GM06990 (cell line): Measurements from ENCODE around the gene SPC24.
"Not testable (repeated sequence)": the region's sequence is repeated elsewhere in the genome, so short reads cannot be mapped to it uniquely, and the experiment has no call there.

Experiments used
- DNase-seq: peaks from one replicate; pipeline ENCODE4 v3.0.0-alpha.2; 2011; ENCODE audit not compliant: insufficient read length; ENCODE audit errors: extremely low read depth
- H3K27me3 ChIP-seq: replicated peaks from 2 replicates; pipeline ENCODE4 v1.6.0; 2011; ENCODE audit warnings: low read length; ENCODE audit not compliant: control insufficient read depth, insufficient read depth
- H3K36me3 ChIP-seq: 2 replicates; pipeline ENCODE4 v1.5.1; 2011; ENCODE audit warnings: low read length; ENCODE audit not compliant: control insufficient read depth, insufficient read depth
- H3K4me3 ChIP-seq: replicated peaks from 2 replicates; pipeline ENCODE4 v1.5.1; 2011; ENCODE audit warnings: low read depth, mild to moderate bottlenecking, control low read depth, low read length
- TF ChIP-seq, protein P1 (sequence below): IDR thresholded peaks from 2 replicates; pipeline ENCODE4 v1.5.1; 2011; ENCODE audit warnings: low read length, control low read depth, mild to moderate bottlenecking, inconsistent platforms; ENCODE audit not compliant: insufficient read depth, poor library complexity, severe bottlenecking

The SPC24 gene

DNA sequence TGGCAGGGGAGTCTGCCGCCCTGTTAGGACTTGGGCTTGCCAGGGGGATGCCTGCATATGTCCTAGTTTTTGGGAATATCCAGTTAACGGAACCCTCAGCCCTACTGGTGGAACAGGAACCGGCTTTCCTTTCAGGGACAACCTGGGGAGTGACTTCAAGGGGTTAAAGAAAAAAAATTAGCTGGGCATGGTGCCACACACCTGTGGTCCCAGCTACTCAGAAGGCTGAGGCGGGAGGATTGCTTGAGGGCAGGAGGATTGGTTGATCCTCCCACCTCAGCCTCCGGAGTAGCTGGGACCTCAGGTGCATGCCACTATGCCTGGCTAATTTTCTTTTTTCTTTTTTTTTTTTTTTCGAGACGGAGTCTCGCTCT lies 43.8 kb downstream of the SPC24 start:
- TF ChIP-seq, protein P1, sequence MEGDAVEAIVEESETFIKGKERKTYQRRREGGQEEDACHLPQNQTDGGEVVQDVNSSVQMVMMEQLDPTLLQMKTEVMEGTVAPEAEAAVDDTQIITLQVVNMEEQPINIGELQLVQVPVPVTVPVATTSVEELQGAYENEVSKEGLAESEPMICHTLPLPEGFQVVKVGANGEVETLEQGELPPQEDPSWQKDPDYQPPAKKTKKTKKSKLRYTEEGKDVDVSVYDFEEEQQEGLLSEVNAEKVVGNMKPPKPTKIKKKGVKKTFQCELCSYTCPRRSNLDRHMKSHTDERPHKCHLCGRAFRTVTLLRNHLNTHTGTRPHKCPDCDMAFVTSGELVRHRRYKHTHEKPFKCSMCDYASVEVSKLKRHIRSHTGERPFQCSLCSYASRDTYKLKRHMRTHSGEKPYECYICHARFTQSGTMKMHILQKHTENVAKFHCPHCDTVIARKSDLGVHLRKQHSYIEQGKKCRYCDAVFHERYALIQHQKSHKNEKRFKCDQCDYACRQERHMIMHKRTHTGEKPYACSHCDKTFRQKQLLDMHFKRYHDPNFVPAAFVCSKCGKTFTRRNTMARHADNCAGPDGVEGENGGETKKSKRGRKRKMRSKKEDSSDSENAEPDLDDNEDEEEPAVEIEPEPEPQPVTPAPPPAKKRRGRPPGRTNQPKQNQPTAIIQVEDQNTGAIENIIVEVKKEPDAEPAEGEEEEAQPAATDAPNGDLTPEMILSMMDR, result no peak
- no peak for DNase-seq
- Histone ChIP-seq H3K27me3 (no peaks in the 10 kb centered on the region), H3K4me3 (no peak overlapping the region), H3K36me3 (peaks cover 43% of the 10 kb centered on the region)

DNA sequence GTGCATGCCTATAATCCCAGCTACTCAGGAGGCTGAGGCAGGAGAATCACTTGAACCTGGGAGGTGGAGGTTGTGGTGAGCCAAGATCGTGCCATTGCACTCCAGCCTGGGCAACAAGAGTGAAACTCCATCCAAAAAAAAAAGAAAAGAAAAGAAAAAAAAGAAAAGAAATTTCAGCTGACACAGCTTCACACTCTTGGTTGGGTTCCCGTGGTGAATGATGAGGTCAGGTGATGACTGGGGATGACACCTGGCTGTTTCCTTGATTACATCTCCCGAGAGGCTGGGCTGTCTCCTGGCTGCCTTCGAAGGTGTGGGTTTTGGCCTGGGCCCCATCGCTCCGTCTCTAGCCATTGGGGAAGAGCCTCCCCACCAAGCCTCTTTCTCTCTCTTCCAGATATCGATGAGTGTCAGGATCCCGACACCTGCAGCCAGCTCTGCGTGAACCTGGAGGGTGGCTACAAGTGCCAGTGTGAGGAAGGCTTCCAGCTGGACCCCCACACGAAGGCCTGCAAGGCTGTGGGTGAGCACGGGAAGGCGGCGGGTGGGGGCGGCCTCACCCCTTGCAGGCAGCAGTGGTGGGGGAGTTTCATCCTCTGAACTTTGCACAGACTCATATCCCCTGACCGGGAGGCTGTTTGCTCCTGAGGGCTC lies 44.3 kb downstream of the SPC24 start:
- Histone ChIP-seq H3K27me3 (no peaks in the 10 kb centered on the region), H3K4me3 (no peak overlapping the region), H3K36me3 (peaks cover 43% of the 10 kb centered on the region)
- TF ChIP-seq, protein P1, result no peak
- DNase-seq, result no peak

DNA sequence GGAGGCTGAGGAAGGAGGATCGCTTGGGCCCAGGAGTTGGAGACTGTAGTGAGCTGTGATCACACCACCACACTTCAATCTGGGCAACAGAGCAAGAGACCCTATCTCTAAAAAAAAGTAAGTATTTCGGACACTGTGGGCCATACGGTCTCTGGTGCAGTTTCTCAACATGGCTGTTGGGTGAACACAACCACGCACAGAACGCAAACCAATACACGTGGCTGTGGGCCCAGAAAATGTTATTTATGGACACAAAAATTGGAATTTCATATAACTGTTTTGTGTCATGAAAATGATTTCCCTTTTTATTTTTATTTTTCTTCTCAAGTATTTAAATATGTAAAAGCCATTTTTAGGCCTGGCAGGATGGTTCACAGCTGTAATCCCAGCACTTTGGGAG lies 46.8 kb downstream of the SPC24 start:
- no peaks in the 10 kb centered on the region for H3K27me3 ChIP-seq
- peaks cover 47% of the 10 kb centered on the region for H3K36me3 ChIP-seq
- no peak overlapping the region for H3K4me3 ChIP-seq
- TF ChIP-seq, protein P1, result no peak
- DNase-seq, result no peak

DNA sequence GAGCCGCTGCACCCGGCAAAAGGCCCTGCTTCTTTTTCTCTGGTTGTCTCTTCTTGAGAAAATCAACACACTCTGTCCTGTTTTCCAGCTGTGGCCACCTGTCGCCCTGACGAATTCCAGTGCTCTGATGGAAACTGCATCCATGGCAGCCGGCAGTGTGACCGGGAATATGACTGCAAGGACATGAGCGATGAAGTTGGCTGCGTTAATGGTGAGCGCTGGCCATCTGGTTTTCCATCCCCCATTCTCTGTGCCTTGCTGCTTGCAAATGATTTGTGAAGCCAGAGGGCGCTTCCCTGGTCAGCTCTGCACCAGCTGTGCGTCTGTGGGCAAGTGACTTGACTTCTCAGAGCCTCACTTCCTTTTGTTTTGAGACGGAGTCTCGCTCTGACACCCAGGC lies 49.1 kb downstream of the SPC24 start:
- DNase-seq, result no peak
- H3K36me3 ChIP-seq, result peaks cover 43% of the 10 kb centered on the region

DNA sequence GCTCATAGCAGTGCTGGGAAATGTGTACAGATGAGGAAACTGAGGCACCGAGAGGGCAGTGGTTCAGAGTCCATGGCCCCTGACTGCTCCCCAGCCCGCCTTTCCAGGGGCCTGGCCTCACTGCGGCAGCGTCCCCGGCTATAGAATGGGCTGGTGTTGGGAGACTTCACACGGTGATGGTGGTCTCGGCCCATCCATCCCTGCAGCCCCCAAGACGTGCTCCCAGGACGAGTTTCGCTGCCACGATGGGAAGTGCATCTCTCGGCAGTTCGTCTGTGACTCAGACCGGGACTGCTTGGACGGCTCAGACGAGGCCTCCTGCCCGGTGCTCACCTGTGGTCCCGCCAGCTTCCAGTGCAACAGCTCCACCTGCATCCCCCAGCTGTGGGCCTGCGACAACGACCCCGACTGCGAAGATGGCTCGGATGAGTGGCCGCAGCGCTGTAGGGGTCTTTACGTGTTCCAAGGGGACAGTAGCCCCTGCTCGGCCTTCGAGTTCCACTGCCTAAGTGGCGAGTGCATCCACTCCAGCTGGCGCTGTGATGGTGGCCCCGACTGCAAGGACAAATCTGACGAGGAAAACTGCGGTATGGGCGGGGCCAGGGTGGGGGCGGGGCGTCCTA lies 50.5 kb downstream of the SPC24 start:
- peaks cover 42% of the 10 kb centered on the region for H3K36me3 ChIP-seq
- H3K27me3 ChIP-seq, result no peaks in the 10 kb centered on the region
- no peak for DNase-seq
- TF ChIP-seq, protein P1, result no peak
- no peak overlapping the region for H3K4me3 ChIP-seq

More for the DNA sequence above, 49.1 kb downstream of the SPC24 start:
- TF ChIP-seq, protein P1, result no peak
- Histone ChIP-seq H3K4me3 (no peak overlapping the region), H3K27me3 (no peaks in the 10 kb centered on the region)

DNA sequence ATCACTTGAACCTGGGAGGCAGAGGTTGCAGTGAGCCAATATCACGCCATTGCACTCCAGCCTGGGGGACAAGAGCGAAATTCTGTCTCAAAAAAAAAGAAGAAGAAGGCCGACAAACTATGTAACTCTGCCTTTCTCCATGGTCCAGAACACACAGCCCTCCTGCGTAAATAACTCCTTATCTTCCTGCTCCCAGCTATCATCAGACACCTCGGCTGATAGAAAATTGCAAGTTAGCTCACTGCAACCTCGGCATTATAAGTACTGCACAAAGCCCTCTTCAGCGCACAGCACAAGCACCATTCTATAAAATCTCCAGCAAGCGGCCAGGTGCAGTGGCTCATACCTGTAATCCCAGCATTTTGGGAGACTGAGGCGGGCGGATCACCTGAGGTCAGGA lies 51.9 kb downstream of the SPC24 start:
- peaks cover 41% of the 10 kb centered on the region for H3K36me3 ChIP-seq
- not testable (repeated sequence) for DNase-seq, H3K4me3 ChIP-seq, H3K27me3 ChIP-seq
